ENCODE measurements around the gene COLQ.

- TF ChIP-seq CTCF (IDR thresholded peaks at IDR 0.05; ENCODE audit: low read depth, low read length, missing input control) (no peak), ATF3 (IDR thresholded peaks at IDR 0.05) (no peak), JUND (IDR thresholded peaks at IDR 0.05) (no peak), YY1 (IDR thresholded peaks at IDR 0.05) (no peak), REST (IDR thresholded peaks at IDR 0.05) (no peak), RAD21 (IDR thresholded peaks at IDR 0.05) (no peak), TAF1 (conservative IDR thresholded peaks at IDR 0.05) (no peak), MAX (IDR thresholded peaks at IDR 0.05) (no peak), GABPA (IDR thresholded peaks at IDR 0.05 in 1 of 2, conservative IDR thresholded peaks at IDR 0.05 in 1 of 2) (no peak), EGR1 (IDR thresholded peaks at IDR 0.05; ENCODE audit: low read depth in 2 of 2) (no peak), SP1 (IDR thresholded peaks at IDR 0.05) (no peak), RXRA (IDR thresholded peaks at IDR 0.05) (no peak), NR2F2 (IDR thresholded peaks at IDR 0.05) (no peak), ZBTB33 (IDR thresholded peaks at IDR 0.05) (no peak)
Measured at GRCh38 chr3:15496341-15496664, 25.2 kb downstream of the COLQ start.
